Neural crest cell (in vitro differentiated cells): ENCODE measurements around the gene ZNF823. TPM values are rescaled to one million over a fixed set of nuclear protein-coding genes. Genes with fewer than 3 reads are reported as not detected.
A peak's percentile ranks its signal among the peaks of the same experiment; 100 is the strongest.
"Not testable (repeated sequence)": the region's sequence is repeated elsewhere in the genome, so short reads cannot be mapped to it uniquely, and the experiment has no call there.

ENCODE experiments used
- DNase-seq: peaks from one replicate; pipeline ENCODE4 v3.0.0; 2021; ENCODE audit warnings: low read depth, mixed read lengths, low spot score
- H3K27ac Mint-ChIP-seq: one replicate; pipeline ENCODE4 v1.8.0; 2021; ENCODE audit warnings: mild to moderate bottlenecking, mixed read lengths; ENCODE audit not compliant: unreplicated experiment
- H3K27me3 Mint-ChIP-seq: 2 replicates; pipeline ENCODE4 v1.8.0; 2021; ENCODE audit warnings: low read depth, mild to moderate bottlenecking, mixed read lengths
- H3K36me3 Mint-ChIP-seq: 2 replicates; pipeline ENCODE4 v1.8.0; 2021; ENCODE audit warnings: low read depth, mild to moderate bottlenecking, mixed read lengths
- H3K4me1 Mint-ChIP-seq: 2 replicates; pipeline ENCODE4 v1.8.0; 2021; ENCODE audit warnings: mixed read lengths
- H3K4me3 Mint-ChIP-seq: one replicate; pipeline ENCODE4 v1.8.0; 2021; ENCODE audit warnings: mild to moderate bottlenecking, mixed read lengths
- H3K9me3 Mint-ChIP-seq: 2 replicates; pipeline ENCODE4 v1.8.0; 2021; ENCODE audit warnings: mixed read lengths
- CTCF ChIP-seq: fragments of 200-600 bp; sonication (generic); conservative IDR thresholded peaks from 2 replicates; pipeline ENCODE4 v1.5.0; 2021; ENCODE audit warnings: antibody characterized with exemption, mild to moderate bottlenecking
- total RNA-seq: library from RNA; stranded (reverse); gene quantifications from 2 replicates; pipeline ENCODE4 v1.2.1, GENCODE V29; 2021

Gene ZNF823
- total RNA-seq, 1 donor from 2014 or later = 8.8 TPM

GRCh38 chr19:11680689-11681302, 58.0 kb downstream of the ZNF823 start:
- H3K36me3 Mint-ChIP-seq = peaks cover 66% of the 10 kb centered on the region
- DNase-seq = no peak
- H3K4me3 Mint-ChIP-seq = no peak overlapping the region
- H3K27me3 Mint-ChIP-seq = no peaks in the 10 kb centered on the region
- peaks cover 19% of the 10 kb centered on the region for H3K9me3 Mint-ChIP-seq
- no peaks in the 10 kb centered on the region for H3K4me1 Mint-ChIP-seq
- no peak for TF ChIP-seq CTCF
- H3K27ac Mint-ChIP-seq = no peak overlapping the region

- H3K27me3 Mint-ChIP-seq = no peaks in the 10 kb centered on the region
- no peak overlapping the region for H3K27ac Mint-ChIP-seq
- no peak for TF ChIP-seq CTCF
- peaks cover 13% of the 10 kb centered on the region for H3K9me3 Mint-ChIP-seq
- H3K4me1 Mint-ChIP-seq = peaks cover 5% of the 10 kb centered on the region
- no peak overlapping the region for H3K4me3 Mint-ChIP-seq
- DNase-seq = no peak
- peaks cover 54% of the 10 kb centered on the region for H3K36me3 Mint-ChIP-seq
These were observed 60.2 kb downstream of the ZNF823 start for GRCh38 chr19:11678504-11678903.

GRCh38 chr19:11676661-11677600, 61.8 kb downstream of the ZNF823 start:
- peaks cover 49% of the 10 kb centered on the region for H3K36me3 Mint-ChIP-seq
- H3K27ac Mint-ChIP-seq, DNase-seq, H3K4me1 Mint-ChIP-seq, H3K27me3 Mint-ChIP-seq, H3K4me3 Mint-ChIP-seq: not testable (repeated sequence)
- H3K9me3 Mint-ChIP-seq = peaks cover 16% of the 10 kb centered on the region

- no peak for TF ChIP-seq CTCF
- H3K36me3 Mint-ChIP-seq = peaks cover 42% of the 10 kb centered on the region
- H3K4me1 Mint-ChIP-seq = peaks cover 8% of the 10 kb centered on the region
These were observed 63.2 kb downstream of the ZNF823 start for GRCh38 chr19:11675569-11675968.

GRCh38 chr19:11674067-11674492, 64.7 kb downstream of the ZNF823 start:
- Mint-ChIP-seq H3K4me3 (peak overlapping the region; percentile 90), H3K27ac (no peak overlapping the region), H3K27me3 (no peaks in the 10 kb centered on the region), H3K4me1 (peaks cover 8% of the 10 kb centered on the region), H3K9me3 (peaks cover 12% of the 10 kb centered on the region), H3K36me3 (peaks cover 38% of the 10 kb centered on the region)
- DNase-seq = no peak
- no peak for TF ChIP-seq CTCF

More at GRCh38 chr19:11675569-11675968, 63.2 kb downstream of the ZNF823 start:
- peaks cover 12% of the 10 kb centered on the region for H3K9me3 Mint-ChIP-seq
- H3K4me3 Mint-ChIP-seq = no peak overlapping the region
- no peaks in the 10 kb centered on the region for H3K27me3 Mint-ChIP-seq
- DNase-seq = no peak
- no peak overlapping the region for H3K27ac Mint-ChIP-seq

- Mint-ChIP-seq H3K27ac (peak overlapping the region; percentile 62), H3K9me3 (peaks cover 12% of the 10 kb centered on the region), H3K4me3 (peak overlapping the region; percentile 90), H3K36me3 (peaks cover 37% of the 10 kb centered on the region), H3K27me3 (no peaks in the 10 kb centered on the region), H3K4me1 (peaks cover 8% of the 10 kb centered on the region)
- DNase-seq = peak; percentile 75
- TF ChIP-seq CTCF = peak; percentile 79
These were observed 65.1 kb downstream of the ZNF823 start for GRCh38 chr19:11673608-11674041.
